GM21423 (cell line): ENCODE measurements around the gene PLA2G4B.

ENCODE experiments used
- ATAC-seq: cut with Tn5 transposase; IDR thresholded peaks from one replicate; pipeline ENCODE4 v1.9.1; 2021; ENCODE audit warnings: mild to moderate bottlenecking, moderate library complexity; ENCODE audit not compliant: unreplicated experiment

PLA2G4B gene

DNA sequence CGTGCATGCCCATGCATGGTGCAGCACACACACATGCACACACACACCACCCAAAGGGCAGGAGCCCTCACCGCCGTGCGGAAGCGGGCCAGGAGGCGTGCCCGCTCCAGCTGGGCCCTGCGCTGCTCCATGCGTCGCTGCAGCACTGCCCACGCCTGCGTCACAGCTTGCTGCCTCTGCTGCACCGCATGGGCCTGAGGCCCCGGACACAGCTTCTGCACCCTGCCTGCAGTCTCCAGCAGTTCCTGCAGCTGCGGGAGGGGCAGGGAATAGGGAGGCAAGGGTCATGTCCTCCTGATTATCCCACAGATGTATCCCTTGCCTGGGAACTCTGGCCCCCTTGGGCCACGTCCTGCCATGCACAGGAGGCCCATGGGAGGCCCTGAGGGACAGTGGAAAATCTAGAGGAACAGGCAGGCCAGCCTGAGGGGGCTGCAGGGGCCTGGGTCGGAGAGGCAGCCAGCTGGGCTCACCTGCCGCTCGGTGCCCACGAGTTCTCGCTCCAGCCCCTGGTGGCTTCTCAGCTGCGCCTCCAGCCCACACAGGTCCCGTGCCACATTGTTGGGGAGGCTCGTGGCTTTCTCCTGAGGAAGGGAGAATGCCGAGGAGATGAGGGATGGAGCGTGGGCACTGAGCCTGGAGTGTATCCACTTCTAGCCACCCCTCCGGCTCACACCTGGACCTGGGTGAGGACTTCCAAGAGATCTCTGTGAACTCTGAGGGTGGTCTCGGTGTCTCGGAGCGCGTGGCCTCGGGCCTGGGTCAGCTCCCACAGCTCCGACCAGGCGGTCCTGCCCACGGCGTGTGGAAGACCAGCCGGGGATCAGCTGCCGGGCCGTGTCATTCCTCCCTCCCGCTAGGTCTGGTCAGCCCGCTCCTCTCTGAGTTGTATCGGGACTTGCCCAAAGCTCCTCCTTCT, 31.4 kb downstream of the PLA2G4B start:
- ATAC-seq: no peak

DNA sequence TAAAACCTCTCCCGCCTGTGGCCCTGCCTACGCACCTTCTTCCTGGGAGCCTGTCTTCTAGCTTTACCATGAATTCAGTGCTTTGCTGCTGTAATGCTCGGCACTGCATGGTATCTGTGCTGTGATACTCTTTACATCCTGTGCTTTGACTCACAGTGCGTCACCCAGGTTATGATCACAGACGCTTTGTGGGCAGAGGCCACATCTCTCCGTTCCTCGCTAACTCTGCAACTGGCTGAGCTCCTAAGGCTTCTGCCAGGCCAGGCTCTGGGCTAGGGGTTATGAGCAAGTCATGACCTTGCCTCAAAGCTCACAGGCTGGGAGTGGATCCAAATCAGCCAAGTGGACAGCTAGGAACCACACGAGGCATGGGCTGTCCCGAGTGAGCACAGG, 32.0 kb downstream of the PLA2G4B start:
- ATAC-seq: no peak

DNA sequence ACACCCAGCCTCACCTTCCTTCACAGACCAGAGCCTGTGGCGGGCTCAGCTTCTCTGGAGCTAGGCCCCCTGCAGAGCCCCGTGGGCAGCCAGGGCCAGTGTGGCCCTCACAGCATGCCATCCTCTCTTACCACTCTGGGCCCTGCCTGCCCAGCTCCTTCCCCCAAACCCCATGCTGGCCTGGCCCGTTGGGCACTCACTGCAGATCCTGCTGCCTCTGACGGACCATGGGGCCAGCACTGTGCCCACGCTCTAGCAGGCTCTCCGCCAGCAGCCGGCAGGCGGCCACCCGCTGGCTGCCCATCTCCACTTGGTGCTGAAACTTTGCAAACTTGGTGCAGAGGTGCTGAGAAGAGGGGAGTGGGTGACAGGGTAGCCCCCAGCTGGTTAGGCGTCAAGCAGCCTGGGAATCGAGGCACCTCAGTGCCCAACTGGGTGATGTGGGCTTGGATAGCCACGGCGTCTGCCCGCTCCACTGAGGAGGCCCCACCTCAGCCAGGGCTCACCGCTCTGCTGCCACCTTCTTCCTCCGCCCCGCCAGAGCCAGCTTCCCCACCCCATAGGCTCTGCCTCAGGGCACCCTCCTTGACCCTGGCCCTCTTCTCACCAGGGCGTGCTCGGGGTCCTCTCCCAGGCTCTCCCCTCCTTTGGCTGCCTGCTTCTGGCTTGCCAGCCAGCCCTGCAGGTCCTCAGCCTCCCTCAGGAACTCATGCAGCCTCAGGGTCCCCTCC, 32.7 kb downstream of the PLA2G4B start:
- ATAC-seq: no peak

DNA sequence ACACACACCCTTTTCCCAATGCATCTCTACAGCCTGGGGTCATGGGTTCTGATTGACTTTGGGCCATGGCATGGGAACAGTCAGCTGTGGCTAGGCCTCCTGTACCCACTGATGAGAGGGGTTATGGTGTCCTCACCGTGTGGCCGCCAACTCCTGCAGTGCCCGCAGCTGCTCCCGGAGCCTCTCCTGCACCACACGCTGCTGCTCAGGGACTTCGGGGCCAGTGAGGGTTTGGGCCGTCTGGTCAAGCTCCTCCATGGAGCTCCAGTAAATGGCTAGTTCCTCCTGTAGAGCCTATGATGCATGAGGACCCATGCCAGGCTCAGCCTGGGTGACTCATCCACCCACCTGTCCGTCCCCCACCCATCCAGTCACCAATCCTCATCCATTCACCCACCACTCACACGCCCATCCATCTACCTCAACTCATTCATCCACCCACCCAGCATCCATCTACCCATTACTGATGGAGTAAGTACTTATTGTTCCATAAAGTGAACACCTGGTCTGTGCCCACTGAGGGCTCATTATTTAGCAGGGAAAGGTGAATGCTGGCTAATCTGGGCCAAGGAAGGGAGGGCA, 33.6 kb downstream of the PLA2G4B start:
- ATAC-seq: no peak

DNA sequence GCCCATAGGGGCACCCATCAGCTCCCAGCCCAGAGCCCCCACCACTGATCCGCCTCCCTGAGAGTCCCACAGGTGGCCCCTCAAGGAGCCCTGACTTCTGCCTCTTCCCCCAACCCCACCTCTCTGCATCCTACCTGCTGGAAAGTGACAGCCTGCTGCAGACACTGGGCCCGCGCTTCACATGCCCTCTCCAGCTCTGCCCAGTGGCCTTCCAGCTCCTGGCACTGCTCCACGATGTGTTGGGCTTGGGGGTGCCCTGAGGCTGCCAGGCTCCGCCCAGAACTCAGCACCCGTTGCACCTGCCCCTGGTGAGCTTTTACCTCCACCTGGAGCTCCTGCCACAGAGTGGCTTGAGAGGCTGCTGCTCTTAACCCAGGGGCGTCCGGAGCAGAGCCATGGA, 35.1 kb downstream of the PLA2G4B start:
- ATAC-seq: no peak

DNA sequence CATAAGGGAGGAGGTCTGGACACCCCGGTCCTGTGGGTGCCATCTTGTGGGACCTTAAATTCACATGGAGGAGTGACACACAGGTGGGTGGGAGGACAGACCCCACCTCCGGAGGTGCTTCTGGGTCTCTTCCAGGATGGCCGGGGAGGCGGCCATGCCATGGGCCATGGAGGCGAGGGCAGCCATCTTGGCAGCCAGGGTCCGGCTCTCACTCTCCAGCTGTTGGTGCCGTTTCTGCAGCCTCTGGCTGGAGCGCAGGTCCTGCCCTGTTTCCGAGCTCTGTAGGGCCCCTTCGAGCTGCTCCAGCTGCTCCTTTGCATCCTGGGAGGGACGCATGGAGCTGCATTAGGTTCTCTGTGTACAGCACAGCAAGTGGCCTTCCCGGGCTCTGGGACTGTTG, 36.1 kb downstream of the PLA2G4B start:
- ATAC-seq: no peak

DNA sequence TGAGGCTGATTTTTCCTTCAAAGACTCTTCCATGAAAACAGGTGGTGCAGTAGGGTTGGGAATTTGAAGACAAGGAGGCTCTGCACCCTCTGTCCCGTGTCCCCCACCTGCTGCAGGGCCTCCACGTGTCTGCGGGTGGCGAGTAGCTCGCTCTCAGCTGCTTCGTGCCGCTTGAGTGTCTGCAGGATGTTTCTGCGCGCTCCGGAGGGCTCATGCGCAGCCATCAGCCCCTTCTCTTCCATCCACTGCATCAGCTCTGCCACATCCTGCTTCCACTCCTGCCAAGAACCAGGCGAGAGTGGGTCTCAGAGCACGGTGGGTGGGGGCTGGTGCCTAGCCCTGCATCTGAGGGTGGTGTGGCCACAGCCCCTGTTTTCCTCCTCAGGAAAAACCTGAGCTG, 37.4 kb downstream of the PLA2G4B start:
- ATAC-seq: no peak

DNA sequence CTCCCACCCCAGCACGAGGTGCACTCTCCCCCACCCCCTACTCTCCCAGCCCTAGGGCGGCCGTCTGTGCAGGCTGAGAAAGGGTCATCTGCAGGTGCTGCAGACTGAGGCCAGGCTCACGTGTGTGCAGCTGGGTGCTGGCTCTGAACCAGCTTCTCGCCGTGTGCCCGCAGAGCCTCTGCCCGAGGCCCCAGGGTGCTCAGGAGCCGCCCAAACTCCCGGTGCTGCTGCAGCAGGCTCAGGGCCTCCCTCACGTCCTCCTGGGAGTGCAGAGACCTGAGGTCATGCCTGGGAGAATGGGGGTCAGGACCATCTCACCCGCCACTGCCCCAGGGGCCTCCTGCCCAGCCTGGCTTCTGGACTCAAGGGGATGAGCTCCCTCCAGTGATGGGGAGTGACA, 38.0 kb downstream of the PLA2G4B start:
- ATAC-seq: no peak

DNA sequence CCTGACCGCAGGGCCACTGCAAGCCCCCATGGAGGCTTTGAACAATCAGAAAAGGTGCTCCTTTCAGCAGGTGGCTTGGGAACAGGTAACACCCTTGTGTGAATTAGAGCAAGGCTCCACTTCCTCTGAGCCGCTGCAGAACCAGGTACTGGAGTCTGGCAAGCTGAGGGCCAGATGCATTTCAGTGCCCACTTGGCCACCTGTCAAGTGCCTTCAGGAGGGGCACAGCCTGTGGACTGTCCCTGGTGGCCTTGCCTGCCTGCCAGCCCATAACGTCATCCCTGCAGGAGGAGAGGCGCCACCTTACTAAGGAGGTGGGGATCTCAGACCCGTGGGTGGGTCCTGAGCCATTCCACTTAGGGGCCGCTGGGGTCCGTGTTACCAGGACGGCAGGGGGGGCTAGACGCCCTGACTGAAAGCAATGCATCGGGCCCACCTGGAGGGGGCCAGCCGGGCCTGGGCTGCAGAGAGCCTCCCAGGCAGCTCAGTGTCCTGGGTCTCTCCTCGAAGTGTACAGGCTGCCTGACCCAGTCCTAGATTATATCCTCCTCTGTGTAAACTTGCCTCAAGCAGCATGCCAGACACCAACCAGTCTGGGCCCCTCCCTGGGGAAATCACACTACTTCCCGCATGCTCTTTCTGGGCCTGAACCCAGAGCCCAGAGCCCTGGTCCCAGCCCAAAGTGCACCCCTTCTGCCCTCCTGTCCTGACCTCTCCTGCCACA, 39.1 kb downstream of the PLA2G4B start:
- ATAC-seq: no peak

DNA sequence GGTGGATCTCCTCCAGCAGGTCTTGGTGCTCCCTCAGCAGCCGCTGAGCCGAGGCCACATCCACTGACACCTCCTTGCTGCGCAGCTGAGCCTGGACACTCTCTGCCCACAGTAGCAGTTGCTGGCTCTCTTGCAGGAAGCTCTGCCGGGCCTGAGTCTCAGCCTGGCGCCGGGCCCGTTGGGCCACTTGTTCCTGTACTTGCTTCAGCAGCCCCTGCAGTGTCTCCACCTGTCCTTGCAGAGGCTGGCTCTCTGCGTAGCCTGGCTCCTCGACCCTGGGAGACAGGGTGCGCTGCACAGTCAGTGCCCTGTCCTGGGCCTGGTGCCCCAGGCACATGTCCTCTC, 39.7 kb downstream of the PLA2G4B start:
- ATAC-seq: no peak

DNA sequence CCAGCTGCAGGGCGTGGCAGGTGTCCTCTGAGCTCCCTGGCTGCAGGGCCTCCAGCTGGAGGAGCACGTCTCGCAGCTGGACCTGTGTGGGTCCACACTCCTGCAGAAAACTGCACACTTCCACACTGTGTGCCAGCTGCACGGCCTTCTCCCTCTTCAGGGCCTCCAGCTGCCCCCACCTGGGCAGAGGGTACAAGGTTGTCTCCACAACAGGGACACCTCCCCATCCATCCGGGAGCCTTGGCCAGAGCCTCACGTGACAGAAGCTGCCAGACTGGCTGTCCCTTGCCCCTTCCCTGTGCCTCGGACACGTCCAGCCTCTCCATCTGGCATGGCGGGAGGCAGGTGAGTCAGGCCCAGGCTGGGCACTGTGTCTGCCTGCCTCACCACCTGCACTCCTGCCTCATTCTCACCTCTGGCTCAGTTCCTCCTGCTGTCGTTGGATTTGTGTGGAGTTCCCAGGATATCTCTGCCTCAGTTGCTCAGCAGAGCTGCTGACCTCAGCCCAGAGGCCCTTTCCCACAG, 40.7 kb downstream of the PLA2G4B start:
- ATAC-seq: no peak

DNA sequence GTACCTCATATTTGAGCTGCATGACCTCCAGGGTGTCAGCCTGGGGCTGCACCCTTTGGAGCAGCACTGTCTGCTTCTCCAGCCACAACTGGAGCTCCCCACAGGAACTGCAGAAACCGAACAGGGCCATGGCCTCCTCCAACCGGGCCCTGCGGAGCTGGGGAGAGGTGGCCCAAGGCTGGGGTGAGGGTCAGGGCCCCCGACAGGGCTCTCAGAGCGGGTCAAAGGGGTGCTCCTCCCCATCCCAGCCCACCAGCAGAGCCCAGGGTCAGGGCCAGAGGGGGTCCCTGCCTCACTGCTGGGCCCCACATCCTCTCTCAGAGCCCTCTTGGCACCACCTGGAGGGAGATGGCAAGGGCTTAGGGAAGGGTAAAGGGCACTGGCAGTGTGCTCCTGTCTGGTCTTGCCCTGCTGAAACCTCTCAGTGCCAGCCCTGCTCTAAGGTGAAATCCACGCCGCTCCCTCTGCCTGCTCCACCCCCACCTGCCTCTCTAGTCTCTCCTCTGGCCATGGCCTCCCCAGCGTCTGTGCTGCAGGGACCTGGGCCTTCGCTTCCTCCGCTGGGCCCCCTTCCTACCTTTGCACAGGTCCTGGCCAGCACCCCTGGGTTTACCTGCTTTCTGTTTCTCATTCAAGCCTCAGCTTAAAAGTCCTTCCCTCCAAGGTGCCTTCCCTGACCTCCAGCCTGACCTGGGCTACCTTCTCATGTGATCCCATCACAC, 41.7 kb downstream of the PLA2G4B start:
- no peak for ATAC-seq

DNA sequence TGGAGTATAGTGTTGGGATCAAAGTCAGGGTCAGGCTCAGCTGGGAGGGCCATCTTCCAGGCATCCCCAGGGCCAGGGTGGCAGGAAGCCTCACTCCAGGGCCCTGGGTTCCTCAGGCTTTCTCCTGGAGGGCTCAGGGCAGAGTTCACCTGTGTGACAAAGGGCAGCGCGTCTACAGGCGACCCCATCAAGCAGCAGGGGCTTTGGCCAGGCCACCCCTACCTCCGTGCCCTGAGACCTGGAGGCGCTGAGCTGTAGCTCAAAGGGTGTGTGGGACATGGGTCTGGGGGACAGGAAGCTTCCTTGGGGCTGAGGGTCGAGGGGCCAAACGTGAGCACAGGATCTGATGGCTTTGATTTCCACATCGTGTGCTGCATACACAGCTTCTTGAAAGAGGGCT, 42.4 kb downstream of the PLA2G4B start:
- ATAC-seq: no peak

DNA sequence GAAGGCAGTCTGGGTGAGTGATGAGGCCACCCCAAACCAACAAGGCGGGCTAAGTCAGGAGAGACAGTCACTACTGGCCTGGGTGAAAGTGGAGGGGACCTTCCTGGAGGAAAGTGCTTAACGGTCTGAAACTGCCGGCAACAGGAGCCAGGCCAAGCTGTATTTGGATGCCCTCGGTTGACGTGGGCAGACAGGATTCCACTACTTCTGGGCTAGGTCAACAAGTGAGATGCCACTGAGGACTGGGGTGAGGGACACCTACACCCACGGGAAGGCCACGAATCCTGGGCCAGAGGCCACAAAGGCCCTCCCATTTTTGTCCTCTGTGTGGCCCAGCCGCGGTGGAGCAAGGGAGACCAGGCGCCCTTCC, 42.9 kb downstream of the PLA2G4B start:
- ATAC-seq: no peak

DNA sequence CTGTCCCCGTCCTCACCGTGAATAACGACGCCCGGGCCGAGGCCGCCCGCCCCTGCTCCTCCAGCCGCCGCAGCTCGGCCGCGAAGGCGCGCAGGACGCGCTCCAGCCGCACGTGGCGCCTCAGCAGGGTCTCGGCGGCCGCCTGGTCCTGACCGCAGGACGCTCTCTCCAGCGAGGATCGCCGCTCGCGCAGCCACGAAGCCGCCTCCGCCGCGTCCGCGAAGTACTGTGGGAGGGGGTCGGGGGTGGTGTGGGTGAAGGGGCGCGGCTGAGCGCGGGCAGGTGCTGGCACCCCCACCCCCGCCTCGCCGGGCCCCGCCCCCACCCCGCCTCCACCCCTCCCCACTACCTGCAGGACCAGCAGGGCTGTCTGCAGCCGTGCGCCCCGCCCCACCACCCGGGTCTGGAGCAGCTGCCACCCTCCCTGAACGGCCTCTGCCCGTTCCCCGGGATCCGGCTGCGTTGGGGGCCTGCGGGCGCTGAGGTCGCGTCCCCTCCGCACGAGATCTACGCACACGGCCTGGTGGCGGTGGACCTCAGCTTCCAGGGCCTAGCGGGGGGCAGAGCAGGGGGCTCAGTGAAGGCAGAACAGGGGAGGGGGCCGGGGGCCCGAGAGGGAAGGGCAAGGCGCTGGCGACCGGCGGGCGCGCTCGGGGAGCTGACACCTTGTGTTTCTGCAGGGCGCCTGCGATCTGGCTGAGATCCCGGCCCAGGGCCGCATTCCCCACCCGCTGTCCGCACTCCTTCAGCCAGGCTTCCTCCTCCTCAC, 43.5 kb downstream of the PLA2G4B start:
- ATAC-seq: no peak

DNA sequence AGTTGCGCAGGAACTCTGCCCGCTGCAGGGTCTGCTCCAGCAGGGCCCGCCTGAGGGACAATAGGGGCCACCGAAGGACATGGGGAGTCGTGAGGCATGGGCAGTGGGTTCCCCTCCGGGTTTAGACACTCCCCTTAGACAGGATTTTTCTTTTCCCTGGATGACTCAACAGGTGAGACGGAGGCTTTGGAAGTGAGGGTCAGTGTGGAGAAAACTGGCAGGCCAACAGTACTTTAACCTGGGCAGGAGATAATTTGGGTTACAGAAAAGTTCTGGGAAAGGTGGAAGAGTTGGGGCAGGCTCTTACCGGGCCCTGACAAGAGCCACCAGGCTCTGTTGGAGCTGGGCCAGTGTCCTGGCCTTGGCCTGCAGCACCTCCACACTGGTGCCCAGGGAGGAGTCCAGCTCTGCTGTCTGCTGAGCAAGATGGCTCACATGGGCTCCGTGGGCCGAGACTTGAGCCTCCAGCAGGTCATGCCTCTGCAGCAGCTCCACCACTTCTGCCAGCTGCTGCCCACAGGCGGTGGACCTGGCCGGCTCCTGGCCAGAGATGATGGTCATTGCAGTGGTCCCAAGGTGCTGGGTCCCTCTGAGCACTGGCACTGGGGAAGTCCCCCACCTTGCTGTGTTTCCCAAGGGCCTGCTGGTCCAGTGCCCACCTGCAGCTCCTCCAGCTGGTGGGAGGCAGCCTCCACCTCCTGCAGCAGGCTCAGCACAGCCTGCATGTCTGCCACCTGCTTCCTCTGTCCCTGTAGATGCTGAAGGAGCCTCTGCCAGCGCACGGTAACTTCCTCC, 44.2 kb downstream of the PLA2G4B start:
- no peak for ATAC-seq

DNA sequence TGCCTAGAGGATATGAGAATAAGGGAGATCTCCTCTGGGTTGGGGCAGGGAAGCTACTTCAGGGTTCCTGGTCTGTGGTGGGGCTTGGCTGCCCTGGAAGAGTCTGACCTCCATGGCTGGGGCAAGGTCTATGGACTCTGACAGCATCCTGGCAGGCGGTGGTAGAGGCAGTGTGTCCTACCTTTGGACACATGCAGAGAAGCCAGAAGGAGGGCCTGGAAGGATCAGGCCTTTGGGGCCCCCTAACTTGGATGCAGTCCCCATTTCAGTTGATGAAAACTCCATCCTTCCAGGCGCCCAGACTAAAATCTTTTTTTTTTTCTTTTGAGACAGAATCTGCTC, 44.8 kb downstream of the PLA2G4B start:
- no peak for ATAC-seq

DNA sequence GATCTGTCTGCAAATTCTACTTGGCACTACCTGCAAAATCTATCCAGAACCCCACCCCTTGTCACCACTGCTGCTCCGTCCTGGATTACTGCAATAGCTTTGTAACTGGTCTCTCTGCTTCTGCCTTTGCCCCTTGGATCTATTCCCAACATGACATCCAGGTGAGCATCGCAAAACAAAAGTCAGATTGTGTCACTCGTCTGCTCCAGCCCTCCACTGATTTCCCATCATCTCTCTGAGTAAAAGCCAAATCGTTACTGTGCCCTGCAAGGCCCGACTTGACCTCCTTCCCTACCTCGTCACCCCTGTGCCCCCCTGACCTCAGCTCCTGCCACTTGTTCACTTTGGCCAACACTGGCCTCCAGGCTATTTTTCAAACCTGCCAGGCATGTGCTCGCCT, 45.8 kb downstream of the PLA2G4B start:
- no peak for ATAC-seq

DNA sequence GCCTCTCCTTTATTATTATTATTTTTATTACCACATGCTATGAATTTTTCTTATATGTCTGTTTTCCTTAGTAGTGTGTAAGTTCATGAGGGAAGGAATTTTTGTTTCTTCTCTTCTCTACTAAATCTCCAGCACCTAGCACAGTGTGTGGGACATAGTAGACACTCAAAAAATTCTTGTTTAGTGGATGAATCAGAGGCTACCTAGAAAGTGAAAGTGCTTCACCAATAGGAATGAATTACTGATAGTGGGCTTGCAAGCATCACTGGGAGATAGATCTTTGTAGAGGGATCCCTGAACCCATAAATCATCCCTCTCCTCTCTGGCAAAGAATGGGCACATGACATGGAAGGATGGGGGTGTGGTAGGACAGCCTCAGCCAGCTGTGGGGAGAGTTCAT, 46.7 kb downstream of the PLA2G4B start:
- ATAC-seq: no peak
